IPS DF 19.7 (cell line): ENCODE measurements around the gene RXRA.

Experiments used
- DNase-seq: peaks from one replicate; pipeline ENCODE4 v3.0.0-alpha.2; 2013; ENCODE audit warnings: low read depth, low spot score

The RXRA gene

GRCh38 chr9:134325813-134326723 is at the start of gene RXRA:
Gene RXRA (plus strand): TSS chr9:134326455. CDS start chr9:134326632, 177 bp downstream.
- no peak for DNase-seq

- no peak for DNase-seq
These were observed 48.0 kb upstream of the RXRA start for GRCh38 chr9:134278286-134278685.

- no peak for DNase-seq
These were observed 47.1 kb upstream of the RXRA start for GRCh38 chr9:134278974-134279640.

DNA sequence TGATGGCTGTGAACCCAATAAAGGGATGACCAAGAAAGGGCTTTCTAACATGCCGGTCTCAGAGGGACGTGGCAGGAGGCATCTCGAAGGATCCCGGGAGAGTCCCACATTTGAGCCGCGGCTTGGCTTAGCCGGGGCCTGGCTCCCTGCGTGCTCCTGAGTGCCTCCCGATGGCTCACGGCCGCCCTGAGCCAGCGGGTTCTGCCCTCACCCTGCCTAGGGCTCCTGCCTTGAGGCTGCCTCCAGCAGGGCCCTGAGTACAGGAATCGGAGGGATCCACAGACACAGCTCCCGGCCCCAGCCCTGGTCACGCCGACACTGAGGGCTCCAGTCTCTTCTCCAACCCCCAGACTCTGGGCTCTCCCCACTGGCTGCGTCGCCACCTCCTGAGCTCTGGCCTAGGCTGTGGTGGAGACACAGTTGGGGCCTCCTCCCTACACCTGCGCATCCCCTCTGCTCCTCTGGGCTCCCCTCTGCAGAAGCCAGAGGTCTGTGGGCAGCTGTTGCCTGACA is 44.1 kb upstream of the RXRA start:
- no peak for DNase-seq

DNA sequence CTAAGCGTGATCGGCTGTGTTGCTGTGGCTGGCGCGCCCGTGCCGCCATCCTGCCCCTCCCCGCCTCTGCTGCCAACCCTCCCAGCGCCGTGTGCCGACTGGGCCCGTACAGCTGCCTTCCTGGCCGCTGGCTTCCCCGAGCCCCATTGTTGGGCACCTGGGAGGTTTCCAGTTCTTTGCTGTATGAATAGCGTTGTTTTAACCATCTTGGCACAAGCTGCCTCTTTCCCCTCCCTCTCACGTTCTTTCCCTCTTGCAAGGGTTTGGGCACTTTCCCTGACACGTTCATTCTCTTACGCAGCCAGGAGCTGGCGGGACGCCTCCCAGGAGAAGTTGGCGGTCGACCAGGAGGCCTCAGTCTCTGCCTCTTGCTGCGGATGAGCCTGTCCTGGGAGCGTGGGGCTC is 43.1 kb upstream of the RXRA start:
- DNase-seq: no peak

DNA sequence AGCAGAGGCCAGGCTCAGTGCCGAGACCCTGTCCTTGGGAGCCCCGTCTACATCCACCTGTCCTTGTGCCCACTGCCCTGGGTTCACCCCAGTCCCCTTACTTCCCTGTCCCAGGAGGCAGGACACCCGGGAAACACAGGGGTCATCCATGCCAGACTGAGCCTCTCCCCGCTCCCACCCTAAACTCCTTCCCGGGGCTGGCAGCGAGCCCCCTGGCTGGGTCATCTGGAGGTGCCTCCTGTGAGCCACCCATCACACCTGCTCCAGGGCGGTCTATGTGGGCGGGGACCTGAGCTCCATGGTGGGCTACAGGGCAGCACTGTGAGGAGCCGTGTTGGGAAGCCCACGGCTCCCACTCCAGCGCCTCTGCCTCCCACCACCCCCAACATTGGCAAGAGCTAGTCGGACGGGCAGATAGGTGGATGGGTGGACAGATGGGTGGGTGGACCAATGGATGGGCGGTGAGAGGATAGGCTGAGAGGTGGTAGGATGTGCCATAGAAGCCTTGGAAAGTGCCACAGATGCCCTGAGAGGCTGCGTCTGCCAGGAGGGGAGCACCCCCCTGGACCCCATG is 42.5 kb upstream of the RXRA start:
- no peak for DNase-seq

GRCh38 chr9:134284273-134284672 is 42.0 kb upstream of the RXRA start:
- DNase-seq: no peak

DNA sequence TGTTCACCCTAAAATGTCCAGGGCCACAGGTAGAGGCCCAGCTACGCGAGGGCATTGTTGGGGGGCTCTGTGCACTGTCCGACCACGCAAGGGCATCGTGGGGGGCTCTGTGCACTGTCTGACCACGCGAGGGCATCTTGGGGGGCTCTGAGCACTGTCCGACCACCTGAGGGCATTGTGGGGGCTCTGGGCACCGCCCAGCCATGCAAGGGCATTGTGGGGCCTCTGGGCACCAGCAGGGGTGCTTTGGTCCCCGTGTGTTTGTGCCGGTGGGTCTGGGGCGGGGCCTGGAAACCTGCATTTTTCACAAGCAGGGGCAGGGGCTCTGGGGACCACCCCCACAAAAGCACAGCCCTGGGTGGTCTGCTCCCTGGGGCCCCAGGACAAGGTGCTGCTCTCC is 41.5 kb upstream of the RXRA start:
- DNase-seq: no peak

GRCh38 chr9:134285215-134285845 is 40.9 kb upstream of the RXRA start:
- DNase-seq: no peak

GRCh38 chr9:134286471-134287245 is 39.6 kb upstream of the RXRA start:
- no peak for DNase-seq

GRCh38 chr9:134287591-134288491 is 38.4 kb upstream of the RXRA start:
- no peak for DNase-seq

DNA sequence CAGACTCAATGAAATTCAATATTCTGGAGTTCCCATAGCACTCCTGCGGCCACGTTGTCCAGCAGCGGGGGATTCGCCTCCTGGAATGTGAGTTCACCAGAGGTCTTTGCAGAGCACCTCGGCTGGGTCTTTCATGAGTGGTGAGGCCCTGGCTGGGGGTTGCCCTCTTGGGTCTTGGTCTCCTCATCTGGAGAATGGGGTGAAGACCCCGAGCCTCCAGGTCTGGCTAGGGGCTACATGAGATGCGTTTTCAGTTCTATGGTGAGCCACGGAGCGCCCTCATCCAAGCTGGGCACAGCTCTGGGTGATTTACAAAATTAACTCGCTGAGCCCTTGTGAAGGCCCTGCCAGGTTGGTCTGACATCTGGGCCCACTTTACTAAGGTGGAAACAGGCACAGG is 37.5 kb upstream of the RXRA start:
- no peak for DNase-seq

DNA sequence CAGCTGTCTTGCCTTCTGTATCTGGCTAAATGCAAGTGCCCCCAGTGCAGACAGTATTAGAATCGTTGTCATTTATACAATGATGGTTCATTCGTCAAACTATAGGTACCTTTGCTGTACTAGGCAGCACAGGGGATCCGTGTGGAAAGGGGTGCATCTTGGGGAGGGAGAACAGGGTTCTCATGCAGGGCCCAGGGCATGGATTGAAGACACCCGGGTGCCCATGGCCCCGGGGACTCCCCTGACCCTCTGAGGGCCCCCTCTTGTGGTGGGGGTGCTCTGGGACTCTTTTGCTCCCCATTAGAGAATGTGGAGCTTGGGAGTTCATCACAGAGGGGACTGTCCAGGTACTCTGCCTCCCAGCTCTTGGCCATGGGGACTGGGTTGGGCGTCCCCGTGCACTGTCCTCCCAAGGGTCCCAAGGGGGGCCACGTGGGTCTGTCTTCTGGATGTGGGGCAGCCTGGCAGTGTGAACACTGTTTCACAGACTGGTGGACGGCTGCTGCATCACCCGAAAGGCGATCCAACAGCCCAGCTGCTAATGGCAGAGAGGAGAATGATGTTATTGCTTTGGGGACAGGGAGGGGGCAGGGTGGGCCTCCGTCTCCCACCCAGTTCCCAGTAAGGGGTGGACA is 36.9 kb upstream of the RXRA start:
- no peak for DNase-seq

DNA sequence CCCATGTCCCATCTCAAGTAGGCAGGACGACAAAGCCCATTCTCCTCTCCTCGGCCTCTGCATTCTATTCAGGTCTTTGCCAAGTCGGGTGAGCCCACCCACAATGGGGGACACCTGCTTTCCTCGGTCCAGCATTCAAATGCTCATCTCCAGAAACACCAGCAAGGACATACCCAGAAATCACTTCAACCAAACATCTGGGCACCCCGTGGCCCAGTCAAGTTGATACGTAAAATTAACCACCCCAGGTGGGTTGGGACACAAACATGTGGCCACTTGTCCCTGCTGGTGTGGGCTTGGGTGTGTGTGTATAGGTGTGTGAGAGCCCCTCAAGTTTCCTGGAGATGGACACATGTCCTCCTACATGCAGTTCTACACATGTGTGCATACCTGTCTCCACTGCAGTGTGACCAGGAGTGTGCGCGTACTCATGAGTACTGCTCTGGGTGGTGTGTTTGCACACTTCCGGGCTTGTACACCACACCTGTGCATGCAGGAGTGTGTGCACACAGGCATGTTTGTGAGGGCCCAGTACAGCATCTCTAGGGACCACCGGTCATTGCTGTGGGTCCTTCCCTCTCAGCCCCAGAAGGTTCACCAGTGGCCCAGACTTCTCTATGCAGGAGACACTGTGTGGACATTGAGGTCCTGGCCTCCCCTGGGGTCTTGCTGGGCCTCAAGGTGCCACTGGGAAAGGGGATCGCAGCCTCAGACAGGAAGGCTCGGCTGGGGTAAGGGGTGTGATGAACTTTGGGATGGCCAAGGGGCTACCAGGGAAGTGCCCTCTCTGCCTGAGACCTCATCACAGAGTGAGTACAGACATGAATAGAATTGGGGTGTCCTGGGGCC is 35.4 kb upstream of the RXRA start:
- no peak for DNase-seq

DNA sequence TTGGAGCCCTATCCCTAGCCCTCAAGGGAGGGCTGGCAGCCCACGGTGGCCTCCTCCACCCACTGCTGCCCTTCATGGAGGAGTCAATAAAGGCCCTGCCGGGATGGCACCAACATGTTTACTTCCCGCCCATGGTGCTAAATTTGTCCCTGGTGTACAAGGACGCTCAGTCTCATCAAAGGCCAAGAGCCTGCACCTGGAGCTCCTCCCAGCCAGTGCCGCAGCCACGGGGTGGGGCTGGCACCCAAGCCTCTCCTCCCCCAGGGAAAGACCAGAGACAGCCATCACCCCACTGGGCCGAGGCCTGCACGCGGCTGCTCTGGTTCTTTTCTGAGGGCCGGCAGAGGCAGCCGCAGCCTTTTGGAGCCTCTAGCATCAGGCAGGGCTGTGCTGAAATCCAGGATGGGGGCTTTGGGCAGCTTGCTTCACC is 34.8 kb upstream of the RXRA start:
- DNase-seq: no peak

DNA sequence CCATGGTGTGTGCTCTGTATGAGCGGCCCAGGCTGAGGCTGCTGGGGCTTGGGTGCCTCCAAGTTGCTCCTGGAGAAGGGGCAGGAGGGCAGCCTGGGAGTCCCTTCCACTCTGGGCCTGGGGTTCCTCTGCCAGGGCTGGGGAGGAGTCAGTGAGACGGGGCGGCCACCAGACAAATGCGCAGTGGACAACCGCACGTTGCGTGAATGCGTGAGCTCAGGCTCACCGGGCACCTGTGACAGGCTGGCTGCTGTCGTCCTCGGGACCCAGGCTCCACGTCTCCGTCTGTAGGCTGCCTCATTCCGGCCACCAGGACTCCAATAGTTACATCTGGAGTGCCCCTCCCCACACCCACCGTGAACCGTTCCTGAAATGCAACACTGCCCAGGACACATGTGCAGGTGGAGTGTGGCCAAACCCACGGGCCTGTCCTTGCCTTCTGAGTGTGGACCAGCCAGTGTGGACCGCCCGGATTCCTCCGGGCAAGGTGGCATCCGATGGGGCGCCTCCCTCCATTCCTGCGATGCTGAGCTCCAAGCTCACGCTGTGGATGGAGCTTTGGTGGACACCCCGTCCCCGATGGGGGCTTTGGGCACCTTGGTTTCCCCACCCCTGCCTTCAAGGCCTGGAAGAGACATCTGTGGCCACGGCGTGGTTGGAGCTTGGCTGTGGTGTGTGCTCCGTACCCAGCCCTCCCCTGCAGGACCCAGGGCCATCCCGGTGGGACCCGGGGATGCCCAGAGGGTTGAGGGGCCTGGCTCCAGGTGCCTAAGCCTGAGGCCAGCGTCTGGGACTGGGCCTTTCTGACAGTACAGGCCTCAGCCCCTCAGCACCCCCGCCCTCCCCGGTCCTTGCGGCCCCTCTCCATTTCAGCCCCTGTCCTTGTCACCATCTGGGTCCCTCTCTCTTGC is 34.0 kb upstream of the RXRA start:
- DNase-seq: no peak

DNA sequence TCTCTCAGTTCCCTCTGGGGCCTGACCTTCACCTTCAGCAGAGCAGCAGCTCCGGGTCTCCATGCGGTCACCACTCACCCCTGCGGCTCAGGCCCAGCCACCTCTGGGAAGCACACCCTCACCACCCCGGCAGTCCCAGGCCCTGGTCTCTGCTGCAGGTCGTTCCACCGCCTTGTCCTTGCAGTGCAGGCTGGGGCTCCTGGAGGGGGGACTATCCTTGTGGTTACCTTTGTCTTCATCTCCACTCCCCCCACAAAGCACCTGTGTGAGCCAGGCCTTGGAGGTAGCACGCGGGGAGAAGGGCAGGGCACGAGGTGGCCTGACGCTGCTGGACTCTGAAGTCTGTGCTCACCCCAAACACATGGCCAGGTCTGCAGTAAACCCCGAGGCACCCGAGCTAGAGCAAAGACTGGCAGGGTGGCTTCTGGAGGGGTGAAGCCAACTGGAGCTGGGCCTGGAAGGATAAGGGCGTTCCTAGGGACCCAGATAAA is 33.2 kb upstream of the RXRA start:
- no peak for DNase-seq
